Psoas muscle (tissue), 8 donors: ENCODE data around the gene OR2AJ1. TPM values are rescaled to one million over a fixed set of nuclear protein-coding genes. Genes with fewer than 3 reads are reported as not detected.
A peak's percentile ranks its signal among the peaks of the same experiment; 100 is the strongest.

ENCODE experiments used
- ATAC-seq, 4 donors: fragments of 200-7000 bp; cut with Tn5 transposase; one replicate each; pipeline ENCODE4 v1.9.1; 2020; ENCODE audit warnings: moderate library complexity in 3 of 4, mild to moderate bottlenecking in 2 of 4
- DNase-seq, 2 donors: peaks; one replicate each; pipeline ENCODE4 v3.0.0-alpha.2; 2020
- H3K27ac ChIP-seq: fragments of 200-600 bp; one replicate; pipeline ENCODE4 v1.8.0; 2022
- H3K27me3 ChIP-seq, 3 donors: fragments of 200-600 bp in 1 of 3; one replicate each; pipeline versions ENCODE4 v1.6.1 to v1.8.0; 2013 to 2022; ENCODE audit warnings: low read length in 2 of 3, mild to moderate bottlenecking in 2 of 3, moderate library complexity in 1 of 3; ENCODE audit not compliant: insufficient read depth in 3 of 3
- H3K36me3 ChIP-seq, 2 donors: fragments of 200-600 bp in 1 of 2; one replicate each; pipeline versions ENCODE4 v1.6.1 to v1.8.0; 2013 to 2022; ENCODE audit warnings: low read depth in 1 of 2, mild to moderate bottlenecking in 1 of 2, moderate library complexity in 1 of 2; ENCODE audit not compliant: insufficient read depth in 1 of 2
- H3K4me1 ChIP-seq: fragments of 200-600 bp; one replicate; pipeline ENCODE4 v1.8.0; 2022
- H3K4me3 ChIP-seq: fragments of 200-600 bp; one replicate; pipeline ENCODE4 v1.8.0; 2022; ENCODE audit warnings: mild to moderate bottlenecking
- H3K9me3 ChIP-seq: fragments of 200-600 bp; one replicate; pipeline ENCODE4 v1.8.0; 2022
- WGBS, 3 donors: extraction: QIAGEN DNeasy Blood & Tissue Kit; methylation state at CpG; one replicate each; pipeline versions ENCODE4 v1.1.6 to v1.1.7; 2013; 5-methylcytosine and 5-hydroxymethylcytosine counted together
- intact Hi-C, 2 donors: fragments of 100-400 bp; cut with DNase I; formaldehyde crosslinking; loops; one replicate each; pipeline versions ENCODE4 v1.11.0 to v1.14.2; 2022
- polyA plus RNA-seq, 3 donors: library from polyadenylated mRNA; stranded (reverse); fragments of 200-250 nt; gene quantifications; one replicate each; pipeline ENCODE4 v1.2.3, GENCODE V29; 2013
- total RNA-seq, 4 donors: library from RNA; stranded (reverse); fragmentation: NEBNext Ultra II Directional in 2 of 4; extraction: Animal tissue kit (Norgen Biotek cat#: 25700) in 2 of 4; gene quantifications; one replicate each; pipeline versions ENCODE4 v1.2.1 to v1.2.4, GENCODE V29; 2021 to 2023
- TF ChIP-seq, protein P1 (sequence below): fragments of 200-600 bp; IDR thresholded peaks from one replicate; pipeline ENCODE4 v1.8.0; 2022; ENCODE audit warnings: antibody characterized with exemption
- donor health status: healthy with polysubstance abuse.
- donor health status: DM: no; HTN: no; CAD: no; lungs with moderate emphysema.
- donor health status: Bipolar disorder and iron deficiency.
- donor health status: healthy.
- donor health status: DM: yes; HTN: yes; CAD: no.
- donor health status: DM: no; HTN: no; CAD: no.
- donor health status: DM: no; HTN: no; CAD: no.
- donor health status: DM: yes; HTN: yes; CAD: no.

The OR2AJ1 gene
- total and polyA plus RNA-seq, 7 donors, result not detected

DNA sequence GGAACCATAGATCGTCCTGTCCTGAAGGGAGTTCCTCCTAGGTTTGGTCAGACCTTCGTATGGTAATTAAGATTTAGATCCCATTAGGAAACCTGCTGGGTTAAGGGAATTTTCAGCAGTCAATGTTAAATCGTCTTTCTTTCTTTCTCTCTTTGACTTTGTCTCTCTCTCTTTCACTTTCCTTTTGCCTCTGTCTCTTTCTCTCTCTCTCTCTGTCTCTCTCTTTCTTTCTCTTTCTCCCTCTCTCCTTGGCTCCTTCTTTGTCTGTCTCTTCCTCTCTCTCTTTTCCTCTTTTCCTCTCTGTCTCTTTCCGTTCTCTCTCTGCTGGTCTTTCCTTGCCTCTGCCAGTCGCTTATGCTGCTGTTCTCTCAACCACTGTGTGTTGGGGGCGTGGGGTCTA, 20.6 kb upstream of the OR2AJ1 start:
- intact Hi-C loops, result no loop called here
- Histone ChIP-seq H3K27me3 (no peaks in the 10 kb centered on the region), H3K9me3 (no peaks in the 10 kb centered on the region), H3K4me1 (no peaks in the 10 kb centered on the region), H3K27ac (no peak overlapping the region), H3K36me3 (no peaks in the 10 kb centered on the region), H3K4me3 (no peak overlapping the region)
- DNase-seq (no peak), ATAC-seq (no peak)
- TF ChIP-seq, protein P1, sequence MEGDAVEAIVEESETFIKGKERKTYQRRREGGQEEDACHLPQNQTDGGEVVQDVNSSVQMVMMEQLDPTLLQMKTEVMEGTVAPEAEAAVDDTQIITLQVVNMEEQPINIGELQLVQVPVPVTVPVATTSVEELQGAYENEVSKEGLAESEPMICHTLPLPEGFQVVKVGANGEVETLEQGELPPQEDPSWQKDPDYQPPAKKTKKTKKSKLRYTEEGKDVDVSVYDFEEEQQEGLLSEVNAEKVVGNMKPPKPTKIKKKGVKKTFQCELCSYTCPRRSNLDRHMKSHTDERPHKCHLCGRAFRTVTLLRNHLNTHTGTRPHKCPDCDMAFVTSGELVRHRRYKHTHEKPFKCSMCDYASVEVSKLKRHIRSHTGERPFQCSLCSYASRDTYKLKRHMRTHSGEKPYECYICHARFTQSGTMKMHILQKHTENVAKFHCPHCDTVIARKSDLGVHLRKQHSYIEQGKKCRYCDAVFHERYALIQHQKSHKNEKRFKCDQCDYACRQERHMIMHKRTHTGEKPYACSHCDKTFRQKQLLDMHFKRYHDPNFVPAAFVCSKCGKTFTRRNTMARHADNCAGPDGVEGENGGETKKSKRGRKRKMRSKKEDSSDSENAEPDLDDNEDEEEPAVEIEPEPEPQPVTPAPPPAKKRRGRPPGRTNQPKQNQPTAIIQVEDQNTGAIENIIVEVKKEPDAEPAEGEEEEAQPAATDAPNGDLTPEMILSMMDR, result no peak
- 73 to 79% (median 79%) methylated on average over 6 of the region's 6 CpGs for WGBS, 3 donors

DNA sequence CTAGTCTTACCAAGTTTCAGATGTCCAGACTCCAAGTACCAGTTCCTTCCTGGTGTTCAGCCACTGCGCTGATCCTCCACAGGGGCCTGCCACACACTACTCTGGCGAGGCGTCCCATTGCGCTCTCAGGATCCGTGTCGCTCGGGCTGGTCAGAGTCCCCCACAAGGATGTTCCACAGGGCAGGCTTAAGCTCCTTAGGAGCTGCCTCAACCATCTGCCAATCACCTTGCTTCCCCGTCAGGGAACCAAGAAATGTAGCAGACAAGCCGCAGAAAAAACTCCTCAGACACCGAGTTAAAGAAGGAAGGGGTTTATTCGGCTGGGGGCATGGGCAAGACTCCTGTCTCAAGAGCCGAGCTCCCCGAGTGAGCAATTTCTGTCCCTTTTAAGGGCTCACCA, 19.5 kb upstream of the OR2AJ1 start:
- 89 to 93% (median 90%) methylated on average over 13 of the region's 13 CpGs for WGBS, 3 donors

DNA sequence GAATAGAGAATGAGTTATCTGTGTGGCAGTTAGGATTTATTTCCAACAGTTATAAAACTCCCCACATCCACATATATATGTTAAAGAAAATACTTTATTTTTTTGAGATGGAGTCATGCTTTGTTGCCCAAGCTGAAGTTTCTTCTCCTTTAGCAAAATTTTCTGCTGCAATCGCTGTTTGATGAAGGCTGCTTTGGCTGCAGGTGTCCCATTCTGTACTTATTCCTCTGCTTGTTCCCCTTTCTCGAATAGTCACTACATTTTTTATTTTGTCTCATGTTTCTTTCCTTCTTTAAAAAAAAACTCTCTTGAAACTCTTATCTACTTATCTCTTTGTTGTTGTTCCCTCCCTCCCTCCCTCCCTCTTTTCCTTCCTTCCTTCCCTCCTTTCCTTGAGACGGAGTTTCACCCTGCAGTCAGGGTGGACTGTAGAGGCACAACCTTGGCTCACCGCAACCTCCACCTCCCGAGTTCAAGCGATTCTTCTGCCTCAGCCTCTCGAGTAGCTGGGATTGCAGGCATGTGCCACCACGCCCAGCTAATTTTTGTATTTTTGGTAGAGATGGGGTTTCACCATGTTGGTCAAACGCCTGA, 18.7 kb upstream of the OR2AJ1 start:
- intact Hi-C loops, result no loop called here
- H3K4me3 ChIP-seq, result peak overlapping the region; percentile 1
- H3K27ac ChIP-seq, result no peak overlapping the region
- H3K36me3 ChIP-seq, result no peaks in the 10 kb centered on the region
- no peaks in the 10 kb centered on the region for H3K9me3 ChIP-seq
- no peak for ATAC-seq
- DNase-seq, result no peak
- no peaks in the 10 kb centered on the region for H3K27me3 ChIP-seq
- TF ChIP-seq, protein P1, result no peak
- 64 to 73% (median 72%) methylated on average over 9 of the region's 9 CpGs for WGBS, 3 donors
- no peaks in the 10 kb centered on the region for H3K4me1 ChIP-seq

More for the DNA sequence above, 19.5 kb upstream of the OR2AJ1 start:
- intact Hi-C loops, result no loop called here
- Histone ChIP-seq H3K27me3 (no peaks in the 10 kb centered on the region), H3K4me1 (no peaks in the 10 kb centered on the region), H3K9me3 (no peaks in the 10 kb centered on the region), H3K36me3 (no peaks in the 10 kb centered on the region), H3K4me3 (no peak overlapping the region), H3K27ac (no peak overlapping the region)
- ATAC-seq (no peak), DNase-seq (no peak)
- TF ChIP-seq, protein P1, result no peak

DNA sequence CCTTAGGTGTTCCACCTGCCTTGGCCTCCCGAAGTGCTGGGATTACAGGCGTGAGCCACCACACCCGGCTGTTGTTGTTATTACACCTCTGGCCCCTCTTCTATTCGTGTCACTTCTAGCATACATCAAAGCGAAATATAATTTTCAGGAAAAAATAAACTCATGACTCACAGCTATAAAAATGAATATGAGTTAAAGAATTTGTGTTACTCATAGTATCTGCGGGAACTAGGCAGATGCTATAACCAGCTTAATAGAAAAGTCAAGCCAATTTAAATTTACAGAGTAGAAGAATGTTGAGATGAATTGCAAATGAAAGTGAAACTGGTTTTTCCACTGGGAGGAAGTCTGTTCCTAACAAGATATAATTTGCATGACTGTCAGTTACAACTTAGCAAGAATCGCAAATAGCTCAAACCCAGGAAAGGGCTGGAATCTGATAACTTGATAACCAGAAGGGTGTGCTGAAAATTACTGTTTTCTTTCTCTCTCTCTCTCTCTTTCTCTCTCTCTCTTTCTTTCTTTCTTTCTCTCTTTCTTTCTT, 18.1 kb upstream of the OR2AJ1 start:
- no peaks in the 10 kb centered on the region for H3K36me3 ChIP-seq
- H3K9me3 ChIP-seq, result no peaks in the 10 kb centered on the region
- H3K27ac ChIP-seq, result no peak overlapping the region
- peak overlapping the region; percentile 1 for H3K4me3 ChIP-seq
- H3K4me1 ChIP-seq, result no peaks in the 10 kb centered on the region
- 46 to 52% (median 49%) methylated on average over 7 of the region's 7 CpGs for WGBS, 3 donors
- DNase-seq, result no peak
- no peak for ATAC-seq
- no peaks in the 10 kb centered on the region for H3K27me3 ChIP-seq
- TF ChIP-seq, protein P1, result no peak
- intact Hi-C loops, result no loop called here

DNA sequence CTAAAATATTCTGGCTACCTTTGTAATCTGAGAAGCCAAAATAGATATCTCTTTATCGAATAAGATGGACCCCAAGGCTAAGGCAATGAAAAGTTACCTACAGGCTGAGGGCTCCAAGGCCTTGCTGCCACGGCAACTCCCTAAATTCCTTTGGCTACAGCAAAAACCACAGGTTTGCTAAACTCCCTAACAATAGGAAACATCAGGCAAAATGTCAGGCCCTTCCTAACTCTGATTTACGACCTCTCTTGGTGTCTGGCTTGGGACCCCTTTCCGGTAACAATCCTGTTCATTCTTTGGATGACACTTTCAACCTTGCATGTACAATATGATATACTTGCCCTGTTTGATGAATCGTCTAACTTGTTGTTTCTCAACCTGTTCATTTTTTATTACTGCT, 15.9 kb upstream of the OR2AJ1 start:
- intact Hi-C loops, result no loop called here
- H3K27me3 ChIP-seq, result no peaks in the 10 kb centered on the region
- TF ChIP-seq, protein P1, result no peak
- 71 to 78% (median 75%) methylated on average over 5 of the region's 5 CpGs for WGBS, 3 donors
- H3K36me3 ChIP-seq, result no peaks in the 10 kb centered on the region
- H3K9me3 ChIP-seq, result no peaks in the 10 kb centered on the region
- no peak overlapping the region for H3K27ac ChIP-seq
- DNase-seq (no peak), ATAC-seq (no peak)
- H3K4me1 ChIP-seq, result no peaks in the 10 kb centered on the region
- no peak overlapping the region for H3K4me3 ChIP-seq
